CD4-positive, alpha-beta T cell treated with Interleukin-17A for 1 hour (primary cell): ENCODE results near the gene EHD4.

ENCODE experiments used
- DNase-seq: peaks from one replicate; pipeline ENCODE4 v3.0.0-alpha.2; 2020

Gene EHD4

GRCh38 chr15:41876007-41876406 is 96.3 kb downstream of the EHD4 start:
- no peak for DNase-seq

DNA sequence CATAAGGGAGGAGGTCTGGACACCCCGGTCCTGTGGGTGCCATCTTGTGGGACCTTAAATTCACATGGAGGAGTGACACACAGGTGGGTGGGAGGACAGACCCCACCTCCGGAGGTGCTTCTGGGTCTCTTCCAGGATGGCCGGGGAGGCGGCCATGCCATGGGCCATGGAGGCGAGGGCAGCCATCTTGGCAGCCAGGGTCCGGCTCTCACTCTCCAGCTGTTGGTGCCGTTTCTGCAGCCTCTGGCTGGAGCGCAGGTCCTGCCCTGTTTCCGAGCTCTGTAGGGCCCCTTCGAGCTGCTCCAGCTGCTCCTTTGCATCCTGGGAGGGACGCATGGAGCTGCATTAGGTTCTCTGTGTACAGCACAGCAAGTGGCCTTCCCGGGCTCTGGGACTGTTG is 97.6 kb downstream of the EHD4 start:
- no peak for DNase-seq

- DNase-seq = no peak
Measured at GRCh38 chr15:41873711-41874110, 98.6 kb downstream of the EHD4 start.

DNA sequence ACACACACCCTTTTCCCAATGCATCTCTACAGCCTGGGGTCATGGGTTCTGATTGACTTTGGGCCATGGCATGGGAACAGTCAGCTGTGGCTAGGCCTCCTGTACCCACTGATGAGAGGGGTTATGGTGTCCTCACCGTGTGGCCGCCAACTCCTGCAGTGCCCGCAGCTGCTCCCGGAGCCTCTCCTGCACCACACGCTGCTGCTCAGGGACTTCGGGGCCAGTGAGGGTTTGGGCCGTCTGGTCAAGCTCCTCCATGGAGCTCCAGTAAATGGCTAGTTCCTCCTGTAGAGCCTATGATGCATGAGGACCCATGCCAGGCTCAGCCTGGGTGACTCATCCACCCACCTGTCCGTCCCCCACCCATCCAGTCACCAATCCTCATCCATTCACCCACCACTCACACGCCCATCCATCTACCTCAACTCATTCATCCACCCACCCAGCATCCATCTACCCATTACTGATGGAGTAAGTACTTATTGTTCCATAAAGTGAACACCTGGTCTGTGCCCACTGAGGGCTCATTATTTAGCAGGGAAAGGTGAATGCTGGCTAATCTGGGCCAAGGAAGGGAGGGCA is 100.1 kb downstream of the EHD4 start:
- no peak for DNase-seq

- DNase-seq = no peak
Measured at GRCh38 chr15:41871175-41871905, 101.0 kb downstream of the EHD4 start.

DNA sequence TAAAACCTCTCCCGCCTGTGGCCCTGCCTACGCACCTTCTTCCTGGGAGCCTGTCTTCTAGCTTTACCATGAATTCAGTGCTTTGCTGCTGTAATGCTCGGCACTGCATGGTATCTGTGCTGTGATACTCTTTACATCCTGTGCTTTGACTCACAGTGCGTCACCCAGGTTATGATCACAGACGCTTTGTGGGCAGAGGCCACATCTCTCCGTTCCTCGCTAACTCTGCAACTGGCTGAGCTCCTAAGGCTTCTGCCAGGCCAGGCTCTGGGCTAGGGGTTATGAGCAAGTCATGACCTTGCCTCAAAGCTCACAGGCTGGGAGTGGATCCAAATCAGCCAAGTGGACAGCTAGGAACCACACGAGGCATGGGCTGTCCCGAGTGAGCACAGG is 101.7 kb downstream of the EHD4 start:
- peak; percentile 64 for DNase-seq

- DNase-seq = no peak
Measured at GRCh38 chr15:41869770-41870688, 102.3 kb downstream of the EHD4 start.

GRCh38 chr15:41868321-41868720 is 104.0 kb downstream of the EHD4 start:
- DNase-seq = no peak

GRCh38 chr15:41866872-41867579 is 105.3 kb downstream of the EHD4 start:
- DNase-seq = no peak

DNA sequence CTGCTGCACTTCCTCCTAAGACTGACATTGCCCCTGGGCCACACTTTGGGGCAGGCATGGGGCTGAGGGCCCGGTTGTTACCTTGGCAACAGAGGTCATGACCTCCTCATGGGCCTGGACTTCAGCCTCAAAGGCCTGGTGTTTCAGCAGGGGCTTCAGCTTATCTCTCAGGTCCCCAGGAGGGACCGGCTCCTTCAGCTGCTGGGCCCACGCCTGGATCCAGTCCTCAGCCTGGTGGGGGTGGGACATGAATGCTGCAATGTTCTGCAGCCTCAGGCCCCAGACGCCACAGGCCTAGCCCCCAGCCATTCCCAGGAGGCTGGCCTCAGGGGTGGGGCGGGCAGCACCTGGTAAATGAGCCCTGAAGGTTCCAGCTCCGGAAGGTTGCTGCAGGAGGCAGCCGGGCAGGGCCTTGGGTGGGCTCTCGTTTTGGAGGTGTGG is 106.1 kb downstream of the EHD4 start:
- no peak for DNase-seq

GRCh38 chr15:41865490-41866055 is 106.8 kb downstream of the EHD4 start:
- no peak for DNase-seq

DNA sequence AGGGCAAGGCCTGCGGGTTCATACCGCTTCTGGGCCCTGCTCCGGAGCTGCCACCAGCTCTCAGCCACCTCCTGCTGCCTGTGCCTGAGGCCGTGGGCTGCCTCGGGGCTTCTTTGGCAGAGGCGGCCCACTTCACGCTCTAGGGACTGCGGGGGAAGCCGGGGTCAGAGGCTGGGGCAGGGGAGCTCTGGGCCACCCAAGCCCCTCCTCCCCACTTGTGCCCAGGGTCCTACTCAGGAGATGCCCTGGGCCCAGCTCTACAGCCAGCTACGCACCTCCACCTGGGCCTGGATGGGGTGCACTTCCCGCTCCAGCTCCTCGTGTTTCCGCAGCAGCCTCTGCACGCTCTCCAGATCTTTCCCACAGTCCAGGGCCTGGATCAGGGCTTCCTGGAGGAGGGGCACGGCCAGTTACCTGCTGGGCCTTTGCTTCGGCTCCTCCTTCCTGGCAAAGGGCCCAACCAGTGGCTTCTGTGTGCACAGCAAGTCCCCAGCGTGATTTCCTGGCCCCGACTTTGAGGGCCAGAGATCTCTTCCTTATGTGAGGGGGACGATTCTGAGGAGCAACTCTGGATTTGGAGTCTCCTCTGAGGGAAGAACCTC is 109.7 kb downstream of the EHD4 start:
- DNase-seq = no peak

GRCh38 chr15:41861736-41862356 is 110.5 kb downstream of the EHD4 start:
- no peak for DNase-seq

GRCh38 chr15:41860049-41860828 is 112.1 kb downstream of the EHD4 start:
- no peak for DNase-seq

- DNase-seq = no peak
Measured at GRCh38 chr15:41858756-41859155, 113.6 kb downstream of the EHD4 start.

GRCh38 chr15:41857316-41857715 is 115.0 kb downstream of the EHD4 start:
- no peak for DNase-seq

DNA sequence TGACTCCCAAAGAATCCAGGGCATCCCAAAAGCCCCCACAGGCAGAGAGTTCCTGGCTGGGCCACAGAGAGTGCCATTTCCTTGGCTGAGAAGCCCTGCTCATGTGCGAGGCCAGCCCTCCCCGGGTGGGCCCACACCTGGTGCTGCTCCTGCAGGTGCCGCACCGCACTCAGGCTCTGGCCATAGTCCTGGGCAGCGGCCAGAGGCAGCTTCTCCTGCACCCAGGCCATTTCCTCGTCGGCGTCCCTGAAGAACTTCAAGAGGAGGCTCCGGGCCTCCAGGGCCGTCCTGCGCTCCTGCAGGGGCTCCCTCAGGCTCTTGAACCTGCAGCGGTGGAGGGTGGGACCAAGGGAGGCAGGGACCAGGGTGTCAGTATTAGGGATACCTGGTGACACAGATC is 115.6 kb downstream of the EHD4 start:
- no peak for DNase-seq

GRCh38 chr15:41856262-41856661 is 116.1 kb downstream of the EHD4 start:
- DNase-seq = no peak

DNA sequence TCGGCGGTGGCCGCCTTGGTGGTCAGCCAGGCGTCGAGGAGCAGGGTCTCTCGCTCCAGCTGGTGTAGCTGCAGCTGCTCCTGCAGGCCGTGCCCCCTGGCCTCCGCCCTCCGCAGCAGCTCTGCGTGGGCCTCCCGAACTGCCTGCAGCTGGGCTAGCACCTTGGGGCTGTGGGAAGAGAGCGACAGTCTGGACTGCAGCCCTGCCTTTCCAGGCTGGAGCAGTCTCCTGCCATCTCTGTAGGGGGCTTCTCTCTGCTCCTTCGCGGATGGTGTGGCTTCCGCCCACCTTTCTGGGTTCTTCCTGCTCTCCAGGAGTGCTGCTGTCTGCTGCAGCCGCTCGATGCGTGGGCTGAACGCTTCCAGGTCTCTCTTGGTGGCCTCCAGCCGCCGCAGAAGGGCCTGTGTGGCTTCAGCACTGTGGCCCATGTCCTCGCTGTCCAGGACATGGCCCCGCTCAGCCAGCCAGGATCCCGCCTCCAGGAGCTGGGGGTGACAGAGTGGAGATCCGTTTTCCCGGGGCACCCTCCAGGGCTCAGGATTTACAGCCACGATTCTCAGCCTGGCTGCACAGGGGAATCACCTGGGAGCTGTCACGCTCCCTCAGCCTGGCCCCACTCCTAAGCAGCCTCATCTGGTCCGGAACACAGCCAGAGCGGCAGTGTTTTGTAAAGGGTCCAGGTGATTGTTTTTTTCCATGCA is 116.9 kb downstream of the EHD4 start:
- no peak for DNase-seq

GRCh38 chr15:41854443-41854842 is 117.9 kb downstream of the EHD4 start:
- DNase-seq = no peak
